Colonic mucosa (tissue), 4 donors: ENCODE results near the gene SH2D5. TPM values are rescaled to one million over a fixed set of nuclear protein-coding genes. Genes with fewer than 3 reads are reported as not detected.
A peak's percentile ranks its signal among the peaks of the same experiment; 100 is the strongest.

Experiments
- DNase-seq: peaks from one replicate; pipeline ENCODE4 v3.0.0-alpha.2; 2020
- H3K27ac ChIP-seq: fragments of 200-600 bp; one replicate; pipeline ENCODE4 v1.8.0; 2021
- H3K27me3 ChIP-seq: fragments of 200-600 bp; one replicate; pipeline ENCODE4 v1.8.0; 2021
- H3K36me3 ChIP-seq: fragments of 200-600 bp; one replicate; pipeline ENCODE4 v1.8.0; 2021
- H3K4me1 ChIP-seq: fragments of 200-600 bp; one replicate; pipeline ENCODE4 v1.8.0; 2021; ENCODE audit warnings: mild to moderate bottlenecking
- H3K4me3 ChIP-seq: fragments of 200-600 bp; one replicate; pipeline ENCODE4 v1.8.0; 2021
- H3K9ac ChIP-seq, 2 donors: one replicate each; pipeline ENCODE4 v1.7.0; 2013; ENCODE audit warnings: control low read depth in 2 of 2, low read depth in 2 of 2, low read length in 2 of 2
- H3K9me3 ChIP-seq: fragments of 200-600 bp; one replicate; pipeline ENCODE4 v1.8.0; 2021
- intact Hi-C: fragments of 100-400 bp; cut with DNase I; formaldehyde crosslinking; loops from one replicate; pipeline ENCODE4 v1.14.1; 2022
- total RNA-seq, 2 donors: library from RNA; stranded (reverse); fragmentation: NEBNext Ultra II Directional in 1 of 2; extraction: Animal tissue kit (Norgen Biotek cat#: 25700) in 1 of 2; gene quantifications; one replicate each; pipeline ENCODE4 v1.2.1, GENCODE V29; 2021
- TF ChIP-seq, protein P1 (sequence below): fragments of 200-600 bp; IDR thresholded peaks from one replicate; pipeline ENCODE4 v1.8.0; 2022; ENCODE audit warnings: antibody characterized with exemption, mild to moderate bottlenecking
- donor health status: healthy.
- donor health status: DM: no; HTN: no; CAD: no.
- donor health status: DM: no; HTN: no; CAD: no.

Gene SH2D5
- under 1 TPM in 1 of 2 donors, not detected in 1; 0.12 TPM for total RNA-seq

DNA sequence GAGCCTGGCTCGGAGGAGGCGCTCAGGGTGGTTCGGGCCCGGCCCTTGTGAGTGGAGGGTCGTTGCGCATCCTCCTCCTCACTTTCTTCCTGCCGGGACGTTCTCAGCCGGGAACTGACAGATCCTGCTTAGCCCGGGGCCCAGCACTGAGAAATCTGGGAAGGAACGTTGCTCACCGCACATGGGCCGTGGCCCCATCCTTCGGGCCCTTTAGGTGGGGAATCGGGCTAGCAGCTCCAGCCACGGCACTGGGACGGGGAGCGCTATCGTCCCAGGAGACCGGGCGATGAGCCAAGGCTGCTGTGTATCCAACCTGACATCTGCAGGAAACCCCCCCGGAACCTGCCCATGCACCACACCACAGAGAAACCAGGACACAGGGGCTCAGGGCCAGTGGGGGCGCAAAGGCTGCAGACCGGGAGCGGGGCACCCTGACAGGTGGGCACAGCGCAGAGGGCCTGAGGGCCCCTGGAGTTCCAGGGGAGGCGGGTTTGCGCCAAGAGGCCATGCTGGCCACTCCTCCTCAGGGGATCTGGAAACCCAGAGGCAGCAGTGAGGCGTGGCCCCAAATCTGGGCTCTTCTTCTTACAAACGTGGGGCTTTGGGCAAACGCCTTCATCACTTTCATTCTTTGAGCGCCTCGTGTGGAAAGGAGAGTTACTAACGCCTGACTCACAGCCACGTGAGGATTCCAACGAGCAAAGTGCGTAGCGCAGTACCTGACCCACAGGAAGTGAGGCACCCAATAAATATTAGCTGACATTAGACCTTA is at the start of gene SH2D5:
Gene SH2D5 (minus strand): TSS at position 116 of the 772 bp plus-strand sequence. CDS start 4,659 bp downstream, outside the sequence.
- peak within 1 kb of the TSS; percentile 63 for H3K4me3 ChIP-seq
- H3K4me1 ChIP-seq, result peaks cover 8% of the 10 kb centered on the region
- H3K27ac ChIP-seq, result no peak within 1 kb of the TSS
- peak within 1 kb of the TSS; percentile 47 to 58 for H3K9ac ChIP-seq
- TF ChIP-seq, protein P1, sequence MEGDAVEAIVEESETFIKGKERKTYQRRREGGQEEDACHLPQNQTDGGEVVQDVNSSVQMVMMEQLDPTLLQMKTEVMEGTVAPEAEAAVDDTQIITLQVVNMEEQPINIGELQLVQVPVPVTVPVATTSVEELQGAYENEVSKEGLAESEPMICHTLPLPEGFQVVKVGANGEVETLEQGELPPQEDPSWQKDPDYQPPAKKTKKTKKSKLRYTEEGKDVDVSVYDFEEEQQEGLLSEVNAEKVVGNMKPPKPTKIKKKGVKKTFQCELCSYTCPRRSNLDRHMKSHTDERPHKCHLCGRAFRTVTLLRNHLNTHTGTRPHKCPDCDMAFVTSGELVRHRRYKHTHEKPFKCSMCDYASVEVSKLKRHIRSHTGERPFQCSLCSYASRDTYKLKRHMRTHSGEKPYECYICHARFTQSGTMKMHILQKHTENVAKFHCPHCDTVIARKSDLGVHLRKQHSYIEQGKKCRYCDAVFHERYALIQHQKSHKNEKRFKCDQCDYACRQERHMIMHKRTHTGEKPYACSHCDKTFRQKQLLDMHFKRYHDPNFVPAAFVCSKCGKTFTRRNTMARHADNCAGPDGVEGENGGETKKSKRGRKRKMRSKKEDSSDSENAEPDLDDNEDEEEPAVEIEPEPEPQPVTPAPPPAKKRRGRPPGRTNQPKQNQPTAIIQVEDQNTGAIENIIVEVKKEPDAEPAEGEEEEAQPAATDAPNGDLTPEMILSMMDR, result peak; percentile 13
- DNase-seq, result peak; percentile 70
- intact Hi-C loops, result no loop called here
- H3K27me3 ChIP-seq, result peaks cover 33% of the 10 kb centered on the region
- H3K36me3 ChIP-seq, result no peaks in the 10 kb centered on the region
- no peaks in the 10 kb centered on the region for H3K9me3 ChIP-seq

DNA sequence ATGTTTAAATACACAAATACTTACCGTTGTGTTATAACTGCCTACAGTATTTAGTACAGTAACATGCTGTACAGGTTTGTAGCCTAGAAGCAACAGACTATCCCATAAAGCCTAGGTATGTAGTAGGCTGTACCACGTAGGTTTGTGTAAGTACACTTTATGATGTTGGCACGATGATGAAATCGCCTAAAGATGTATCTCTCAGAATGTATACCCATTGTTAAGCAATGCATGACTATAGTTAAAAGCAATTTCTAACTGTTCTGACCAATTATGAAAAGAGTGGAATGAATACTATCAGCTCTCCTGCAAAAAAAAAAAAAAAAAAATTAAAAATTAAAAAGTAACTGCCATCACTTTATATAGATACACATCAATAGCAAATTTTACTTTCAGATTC is 43.2 kb upstream of the SH2D5 start:
- Histone ChIP-seq H3K4me1 (no peaks in the 10 kb centered on the region), H3K27ac (no peak overlapping the region), H3K9me3 (no peaks in the 10 kb centered on the region), H3K4me3 (no peak overlapping the region), H3K36me3 (peaks cover 19% of the 10 kb centered on the region), H3K27me3 (no peaks in the 10 kb centered on the region), H3K9ac (no peak overlapping the region)
- DNase-seq, result no peak
- TF ChIP-seq, protein P1, result no peak
- intact Hi-C loops, result loop anchor here (5.0 kb wide), 1 partner anchor 33 kb away; no protein-coding TSS in a partner anchor

GRCh38 chr1:20771780-20772179 is 39.3 kb upstream of the SH2D5 start:
- Histone ChIP-seq H3K36me3 (peaks cover 35% of the 10 kb centered on the region), H3K4me3 (no peak overlapping the region)

DNA sequence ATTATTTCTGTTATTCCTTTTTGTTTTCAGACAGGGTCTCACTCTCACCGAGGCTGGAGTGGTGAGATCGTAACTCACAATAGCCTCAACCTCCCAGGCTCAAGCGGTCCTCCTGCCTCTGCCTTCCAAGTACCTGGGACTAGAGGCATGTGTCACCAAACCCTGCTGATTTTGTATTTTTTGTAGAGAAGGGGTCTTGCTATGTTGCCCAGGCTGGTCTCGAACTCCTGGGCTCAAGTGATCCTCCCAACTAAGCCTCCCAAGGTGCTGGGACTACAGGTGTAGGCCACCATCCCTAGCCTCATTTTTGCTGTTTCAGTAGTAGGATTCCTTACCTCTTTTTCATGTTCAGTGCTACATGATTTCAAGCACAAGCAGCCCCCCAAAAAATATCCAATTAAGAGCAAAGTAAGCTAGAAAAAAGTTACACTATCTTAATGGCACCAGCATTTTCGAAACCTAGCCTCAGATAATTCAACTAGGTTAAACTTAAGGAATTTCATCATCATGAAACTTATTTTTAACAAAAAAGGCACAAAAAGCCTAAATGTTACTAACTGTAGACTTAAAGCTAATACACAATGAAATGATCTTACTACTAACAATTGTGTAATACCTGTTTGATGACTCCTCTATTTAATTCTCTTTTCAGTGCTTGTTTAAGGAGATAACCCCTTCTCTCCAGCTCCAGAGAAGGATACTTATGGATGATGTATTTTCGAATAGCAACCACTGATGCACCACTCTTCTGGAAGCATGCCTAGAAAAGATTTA is 38.0 kb upstream of the SH2D5 start:
- H3K4me1 ChIP-seq, result no peaks in the 10 kb centered on the region
- no peak overlapping the region for H3K27ac ChIP-seq
- intact Hi-C loops, result no loop called here
- H3K36me3 ChIP-seq, result peaks cover 37% of the 10 kb centered on the region
- no peaks in the 10 kb centered on the region for H3K9me3 ChIP-seq
- DNase-seq, result no peak
- no peaks in the 10 kb centered on the region for H3K27me3 ChIP-seq
- no peak overlapping the region for H3K9ac ChIP-seq
- H3K4me3 ChIP-seq, result no peak overlapping the region
- TF ChIP-seq, protein P1, result no peak

More at GRCh38 chr1:20771780-20772179, 39.3 kb upstream of the SH2D5 start:
- H3K27me3 ChIP-seq, result no peaks in the 10 kb centered on the region
- DNase-seq, result no peak
- H3K9ac ChIP-seq, result no peak overlapping the region
- no peaks in the 10 kb centered on the region for H3K4me1 ChIP-seq
- H3K27ac ChIP-seq, result no peak overlapping the region
- TF ChIP-seq, protein P1, result no peak
- intact Hi-C loops, result no loop called here
- H3K9me3 ChIP-seq, result no peaks in the 10 kb centered on the region

GRCh38 chr1:20767271-20767670 is 34.8 kb upstream of the SH2D5 start:
- Histone ChIP-seq H3K36me3 (peaks cover 39% of the 10 kb centered on the region), H3K4me3 (no peak overlapping the region), H3K4me1 (no peaks in the 10 kb centered on the region), H3K9ac (no peak overlapping the region), H3K9me3 (no peaks in the 10 kb centered on the region), H3K27ac (no peak overlapping the region), H3K27me3 (no peaks in the 10 kb centered on the region)
- DNase-seq, result no peak
- TF ChIP-seq, protein P1, result no peak
- intact Hi-C loops, result no loop called here
